ENCODE data around the gene MT1A. TPM values are rescaled to one million over a fixed set of nuclear protein-coding genes. Genes with fewer than 3 reads are reported as not detected.

Gene MT1A
- total and polyA plus RNA-seq, 2 of the 8 experiments (the other 6 are each of a cell fraction or from before 2014, with no cell fraction given), result not detected

DNA sequence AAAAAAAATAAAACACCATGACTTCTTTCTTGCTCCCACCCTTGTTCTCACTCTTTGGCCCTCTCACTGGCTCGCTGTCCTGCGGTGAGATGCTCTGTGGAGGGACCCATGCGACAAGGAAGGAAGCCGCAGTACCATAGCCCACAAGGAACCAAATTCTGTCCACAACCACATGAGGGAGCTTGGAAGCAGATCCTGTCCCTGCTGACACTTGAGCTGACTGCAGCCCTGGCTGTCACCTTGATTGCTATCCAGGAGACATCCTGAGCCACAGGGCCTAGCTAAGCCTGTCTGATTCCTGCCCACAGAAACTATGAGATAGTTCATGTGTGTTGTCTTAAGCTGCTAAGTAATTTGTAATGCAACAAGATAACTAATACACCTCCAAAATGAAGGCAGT lies 34.9 kb upstream of the MT1A start:
- Histone ChIP-seq H2BK15ac (ENCODE audit: low read length) (no peak overlapping the region), H2BK12ac (ENCODE audit: low read depth, low read length) (no peak overlapping the region), H3K27me3 (replicated peaks in 1 of 4; ENCODE audit: control insufficient read depth in 3 of 4, extremely low read depth in 1 of 4, insufficient read depth in 3 of 4, low read length in 3 of 4) (peaks cover 2 to 25% (median 17%) of the 10 kb centered on the region in 4 experiments), H3K4me1 (replicated peaks in 1 of 4; ENCODE audit: control insufficient read depth in 3 of 4, insufficient read depth in 4 of 4, low read length in 3 of 4) (peaks cover 0 to 6% (median 3%) of the 10 kb centered on the region in 4 experiments; a peak in 3 of 7 replicates), H3K18ac (ENCODE audit: extremely low read depth, low read length) (no peak overlapping the region), H3K79me2 (ENCODE audit: control insufficient read depth in 1 of 2, insufficient read depth in 2 of 2, low read length in 2 of 2) (no peaks in the 10 kb centered on the region), H3K23ac (ENCODE audit: insufficient read length) (no peak overlapping the region), H3K4me2 (ENCODE audit: insufficient read depth in 1 of 2, low read depth in 2 of 2, low read length in 2 of 2) (no peak overlapping the region), H3K27ac (ENCODE audit: low read depth, low read length) (no peak overlapping the region), H4K5ac (ENCODE audit: insufficient read length, low read depth, low read length) (no peak overlapping the region), H4K8ac (ENCODE audit: extremely low read depth, insufficient read depth, low read length) (no peak overlapping the region), H3K56ac (replicated peaks; ENCODE audit: insufficient read length, low read depth, low read length) (no peak overlapping the region), H2AFZ (ENCODE audit: low read length) (no peak overlapping the region), H3K14ac (ENCODE audit: insufficient read length) (no peak overlapping the region), H2BK20ac (ENCODE audit: low read length) (no peak overlapping the region), H3K23me2 (ENCODE audit: low read depth, low read length) (peaks cover 7% of the 10 kb centered on the region; the same call in 1 of the 2 replicates), H2BK5ac (ENCODE audit: low read depth, low read length) (no peak overlapping the region), H3K9me3 (ENCODE audit: insufficient read depth in 2 of 2, low read depth in 1 of 2, low read length in 1 of 2) (no peaks in the 10 kb centered on the region), H4K91ac (replicated peaks; ENCODE audit: insufficient read length, low read length) (no peak overlapping the region), H3K9ac (replicated peaks in 1 of 4; ENCODE audit: extremely low read depth in 1 of 4, low read depth in 3 of 4, low read length in 3 of 4) (no peak overlapping the region), H3K79me1 (ENCODE audit: low read depth, low read length) (no peaks in the 10 kb centered on the region), H3K4ac (replicated peaks; ENCODE audit: insufficient read length, low read depth, low read length) (no peak overlapping the region), H3K4me3 (ENCODE audit: extremely low read depth in 1 of 4, insufficient read depth in 2 of 4, low read depth in 3 of 4, low read length in 4 of 4) (no peak overlapping the region), H2AK5ac (ENCODE audit: low read depth, low read length) (no peak overlapping the region), H2BK120ac (replicated peaks; ENCODE audit: low read depth, low read length) (no peak overlapping the region), H4K20me1 (replicated peaks in 1 of 2; ENCODE audit: control insufficient read depth in 1 of 2, insufficient read depth in 2 of 2, low read length in 2 of 2) (peaks cover 0 to 2% of the 10 kb centered on the region in 2 experiments), H3K36me3 (ENCODE audit: control insufficient read depth in 2 of 4, insufficient read depth in 4 of 4, low read length in 3 of 4) (no peaks in the 10 kb centered on the region)
- FAIRE-seq (peak; percentile 28), DNase-seq (ENCODE audit: low read depth in 1 of 2, low spot score in 2 of 2) (no peak)
- POLR2A ChIA-PET (ENCODE audit: partially characterized antibody), result interaction anchor here (0.7 to 1.0 kb wide), 2 partner anchors 22 to 64 kb away, joined by 3 to 5 read pairs; partner anchors contain the start of genes MT1E and MT1G
- CTCF ChIA-PET (ENCODE audit: partially characterized antibody), result interaction anchor here (0.7 to 9.2 kb wide), 24 partner anchors 8 to 188 kb away, joined by 3 to 85 read pairs (median 4); partner anchors contain the start of genes MT1E and MT3
- WGBS, 2 experiments (ENCODE audit: extremely low coverage in 1 of 2, insufficient coverage in 1 of 2, insufficient read length in 1 of 2, insufficient replicate concordance in 2 of 2, low coverage in 1 of 2, low lambda C conversion rate in 2 of 2, missing lambda C conversion rate in 1 of 2), result 76% methylated on average over 4 of the region's 4 CpGs; no CpG with 5 or more reads in 1 of the 2 experiments
- TF ChIP-seq KDM5A (IDR thresholded peaks at IDR 0.05; ENCODE audit: low read length) (no peak), TCF12 (IDR thresholded peaks at IDR 0.05; ENCODE audit: low read depth, low read length) (no peak), RAD21 (IDR thresholded peaks at IDR 0.05 in 1 of 2, conservative IDR thresholded peaks at IDR 0.05 in 1 of 2; ENCODE audit: low read depth in 2 of 2, low read length in 2 of 2) (peak; percentile 59 to 67), SP2 (IDR thresholded peaks at IDR 0.05; ENCODE audit: low read length) (no peak), JUND (IDR thresholded peaks at IDR 0.05; ENCODE audit: low read length) (no peak), TAF1 (IDR thresholded peaks at IDR 0.05; ENCODE audit: low read depth, low read length) (no peak), CEBPB (IDR thresholded peaks at IDR 0.05; ENCODE audit: low read depth, low read length) (no peak), KDM4A (IDR thresholded peaks at IDR 0.05; ENCODE audit: low read depth, low read length, severe bottlenecking) (no peak)
- TF ChIP-seq, protein P1, sequence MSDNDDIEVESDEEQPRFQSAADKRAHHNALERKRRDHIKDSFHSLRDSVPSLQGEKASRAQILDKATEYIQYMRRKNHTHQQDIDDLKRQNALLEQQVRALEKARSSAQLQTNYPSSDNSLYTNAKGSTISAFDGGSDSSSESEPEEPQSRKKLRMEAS (IDR thresholded peaks at IDR 0.05), result no peak
- TF ChIP-seq, protein P2, sequence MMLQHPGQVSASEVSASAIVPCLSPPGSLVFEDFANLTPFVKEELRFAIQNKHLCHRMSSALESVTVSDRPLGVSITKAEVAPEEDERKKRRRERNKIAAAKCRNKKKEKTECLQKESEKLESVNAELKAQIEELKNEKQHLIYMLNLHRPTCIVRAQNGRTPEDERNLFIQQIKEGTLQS (IDR thresholded peaks at IDR 0.05; ENCODE audit: insufficient read depth, low read depth, low read length), result no peak

All from H1 (cell line).